Sigmoid colon (tissue), 7 donors: ENCODE data around the gene KRT80. TPM values are rescaled to one million over a fixed set of nuclear protein-coding genes. Genes with fewer than 3 reads are reported as not detected.

Experiments used
- DNase-seq: peaks from one replicate; pipeline ENCODE4 v3.0.0-alpha.2; 2019
- H3K27ac ChIP-seq, 4 donors: fragments of 200-600 bp; sonication (generic); one replicate each; pipeline ENCODE4 v1.5.1; 2016 to 2019; ENCODE audit warnings: mild to moderate bottlenecking in 1 of 4
- H3K27me3 ChIP-seq, 3 donors: fragments of 200-600 bp; sonication (generic); one replicate each; pipeline ENCODE4 v1.5.1; 2019; ENCODE audit warnings: mild to moderate bottlenecking in 1 of 3
- H3K36me3 ChIP-seq, 4 donors: fragments of 200-600 bp; sonication (generic); one replicate each; pipeline ENCODE4 v1.5.1; 2016 to 2019
- H3K4me1 ChIP-seq, 4 donors: fragments of 200-600 bp; sonication (generic); one replicate each; pipeline ENCODE4 v1.5.1; 2017 to 2019
- H3K4me3 ChIP-seq, 4 donors: fragments of 200-600 bp; sonication (generic); one replicate each; pipeline ENCODE4 v1.5.1; 2017 to 2019; ENCODE audit warnings: mild to moderate bottlenecking in 2 of 4, moderate library complexity in 1 of 4
- H3K9me3 ChIP-seq, 4 donors: fragments of 200-600 bp in 3 of 4; sonication (generic) in 3 of 4; one replicate each; pipeline versions ENCODE4 v1.5.1 to v1.6.1; 2013 to 2019
- EP300 ChIP-seq, 4 donors: sonication (generic); formaldehyde crosslinking; IDR thresholded peaks; one replicate each; pipeline ENCODE4 v1.6.1; 2017; ENCODE audit warnings: antibody characterized with exemption in 4 of 4
- POLR2A ChIP-seq, 2 donors: fragments of 450-650 bp; IDR thresholded peaks; one replicate each; pipeline ENCODE4 v1.6.1; 2016; ENCODE audit warnings: antibody characterized with exemption in 2 of 2, mild to moderate bottlenecking in 2 of 2, moderate library complexity in 2 of 2
- POLR2AphosphoS5 ChIP-seq, 4 donors: sonication (generic); formaldehyde crosslinking; IDR thresholded peaks; one replicate each; pipeline ENCODE4 v1.6.1; 2017; ENCODE audit warnings: antibody characterized with exemption in 4 of 4
- WGBS, 2 donors: extraction: QIAGEN DNeasy Blood & Tissue Kit; methylation state at CpG; one replicate each; pipeline ENCODE4 v1.1.7; 2013; 5-methylcytosine and 5-hydroxymethylcytosine counted together
- intact Hi-C: fragments of 100-400 bp; cut with DNase I; formaldehyde crosslinking; loops from one replicate; pipeline ENCODE4 v1.15.1; 2023
- polyA plus RNA-seq, 3 donors: library from polyadenylated mRNA; stranded (reverse); fragments of 200-250 nt; gene quantifications; one replicate each; pipeline ENCODE4 v1.2.3, GENCODE V29; 2013
- total RNA-seq, 4 donors: library from RNA; depleted of rRNA; stranded (reverse); fragments of >200 nt; gene quantifications; one replicate each; pipeline ENCODE4 v1.1.0, GENCODE V29; 2016
- TF ChIP-seq, protein P1 (sequence below), 4 experiments: fragments of 450-650 bp in 3 of 4; fragments of 200-600 bp in 1 of 4; IDR thresholded peaks; one replicate each; pipeline ENCODE4 v1.5.1; 2016 to 2019; ENCODE audit warnings: antibody characterized with exemption in 4 of 4, mild to moderate bottlenecking in 3 of 4, moderate library complexity in 2 of 4
- donor health status: healthy with polysubstance abuse.
- donor health status: Bipolar disorder and iron deficiency.
- donor health status: healthy.

The KRT80 gene
- total and polyA plus RNA-seq, 7 donors = under 0.01 to 0.34 TPM; not detected in 5

DNA sequence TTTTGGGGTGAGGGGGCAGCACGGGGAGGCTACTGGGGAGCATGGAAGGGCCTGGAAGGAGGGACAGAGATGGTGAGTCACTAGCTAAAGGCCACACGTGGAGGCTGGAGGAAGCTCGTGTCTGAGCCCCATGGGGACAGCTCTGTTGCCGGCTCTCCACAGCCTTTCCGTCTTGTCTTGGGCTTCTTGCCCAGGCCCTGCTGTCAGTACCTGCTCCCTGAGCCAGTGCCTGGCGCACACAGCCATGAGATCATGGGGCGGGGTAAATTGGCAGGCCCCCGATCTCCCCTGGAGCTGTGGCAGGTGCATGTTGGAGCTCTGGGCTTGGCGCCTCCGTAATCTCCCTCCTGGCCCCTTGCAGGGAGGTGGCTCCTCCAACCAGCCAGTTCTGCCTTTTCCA lies 16.1 kb upstream of the KRT80 start:
- intact Hi-C loops = no loop called here
- H3K4me1 ChIP-seq = peaks cover 0 to 21% (median 5%) of the 10 kb centered on the region in 4 donors
- TF ChIP-seq EP300 (IDR thresholded peaks at IDR 0.05) (no peak), POLR2AphosphoS5 (IDR thresholded peaks at IDR 0.05) (peak in 1 of 4 donors; percentile 60), POLR2A (IDR thresholded peaks at IDR 0.05) (no peak)
- DNase-seq = peak; percentile 75
- peak overlapping the region in 1 of 4 donors; percentile 2 for H3K27ac ChIP-seq
- H3K36me3 ChIP-seq = no peaks in the 10 kb centered on the region
- H3K9me3 ChIP-seq = no peaks in the 10 kb centered on the region
- H3K27me3 ChIP-seq = no peaks in the 10 kb centered on the region
- 11 to 51% methylated on average over 10 of the region's 10 CpGs for whole genome bisulfite sequencing, 2 donors
- no peak overlapping the region for H3K4me3 ChIP-seq

DNA sequence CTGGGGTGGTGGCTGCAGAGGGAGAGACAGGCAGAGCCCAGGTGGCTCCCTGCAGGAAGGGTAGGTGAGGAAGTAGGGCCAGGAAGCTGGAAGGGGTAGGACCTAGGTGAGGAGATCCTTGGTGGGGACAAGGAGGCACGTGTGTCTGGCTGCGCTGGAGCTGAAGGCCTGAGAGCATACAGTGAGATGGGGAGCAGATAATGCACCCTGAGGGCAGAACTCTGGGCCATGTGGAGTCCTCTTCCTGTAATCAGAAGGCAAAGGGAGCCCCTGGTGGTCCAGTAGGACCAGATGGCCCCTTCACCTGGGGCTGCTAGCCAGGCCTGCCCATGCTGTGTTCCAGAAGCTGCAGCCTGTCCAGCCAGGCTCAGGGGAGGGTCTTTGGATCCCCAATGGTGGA lies 15.3 kb upstream of the KRT80 start:
- TF ChIP-seq POLR2AphosphoS5 (IDR thresholded peaks at IDR 0.05) (no peak), EP300 (IDR thresholded peaks at IDR 0.05) (no peak), POLR2A (IDR thresholded peaks at IDR 0.05) (no peak)
- TF ChIP-seq, protein P1, sequence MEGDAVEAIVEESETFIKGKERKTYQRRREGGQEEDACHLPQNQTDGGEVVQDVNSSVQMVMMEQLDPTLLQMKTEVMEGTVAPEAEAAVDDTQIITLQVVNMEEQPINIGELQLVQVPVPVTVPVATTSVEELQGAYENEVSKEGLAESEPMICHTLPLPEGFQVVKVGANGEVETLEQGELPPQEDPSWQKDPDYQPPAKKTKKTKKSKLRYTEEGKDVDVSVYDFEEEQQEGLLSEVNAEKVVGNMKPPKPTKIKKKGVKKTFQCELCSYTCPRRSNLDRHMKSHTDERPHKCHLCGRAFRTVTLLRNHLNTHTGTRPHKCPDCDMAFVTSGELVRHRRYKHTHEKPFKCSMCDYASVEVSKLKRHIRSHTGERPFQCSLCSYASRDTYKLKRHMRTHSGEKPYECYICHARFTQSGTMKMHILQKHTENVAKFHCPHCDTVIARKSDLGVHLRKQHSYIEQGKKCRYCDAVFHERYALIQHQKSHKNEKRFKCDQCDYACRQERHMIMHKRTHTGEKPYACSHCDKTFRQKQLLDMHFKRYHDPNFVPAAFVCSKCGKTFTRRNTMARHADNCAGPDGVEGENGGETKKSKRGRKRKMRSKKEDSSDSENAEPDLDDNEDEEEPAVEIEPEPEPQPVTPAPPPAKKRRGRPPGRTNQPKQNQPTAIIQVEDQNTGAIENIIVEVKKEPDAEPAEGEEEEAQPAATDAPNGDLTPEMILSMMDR (IDR thresholded peaks at IDR 0.05) = no peak
- Histone ChIP-seq H3K4me3 (no peak overlapping the region), H3K4me1 (peaks cover 0 to 29% (median 5%) of the 10 kb centered on the region in 4 donors), H3K27me3 (no peaks in the 10 kb centered on the region), H3K27ac (no peak overlapping the region), H3K9me3 (no peaks in the 10 kb centered on the region), H3K36me3 (no peaks in the 10 kb centered on the region)
- peak; percentile 50 for DNase-seq
- intact Hi-C loops = no loop called here
- 87 to 88% methylated on average over 2 of the region's 2 CpGs for whole genome bisulfite sequencing, 2 donors

DNA sequence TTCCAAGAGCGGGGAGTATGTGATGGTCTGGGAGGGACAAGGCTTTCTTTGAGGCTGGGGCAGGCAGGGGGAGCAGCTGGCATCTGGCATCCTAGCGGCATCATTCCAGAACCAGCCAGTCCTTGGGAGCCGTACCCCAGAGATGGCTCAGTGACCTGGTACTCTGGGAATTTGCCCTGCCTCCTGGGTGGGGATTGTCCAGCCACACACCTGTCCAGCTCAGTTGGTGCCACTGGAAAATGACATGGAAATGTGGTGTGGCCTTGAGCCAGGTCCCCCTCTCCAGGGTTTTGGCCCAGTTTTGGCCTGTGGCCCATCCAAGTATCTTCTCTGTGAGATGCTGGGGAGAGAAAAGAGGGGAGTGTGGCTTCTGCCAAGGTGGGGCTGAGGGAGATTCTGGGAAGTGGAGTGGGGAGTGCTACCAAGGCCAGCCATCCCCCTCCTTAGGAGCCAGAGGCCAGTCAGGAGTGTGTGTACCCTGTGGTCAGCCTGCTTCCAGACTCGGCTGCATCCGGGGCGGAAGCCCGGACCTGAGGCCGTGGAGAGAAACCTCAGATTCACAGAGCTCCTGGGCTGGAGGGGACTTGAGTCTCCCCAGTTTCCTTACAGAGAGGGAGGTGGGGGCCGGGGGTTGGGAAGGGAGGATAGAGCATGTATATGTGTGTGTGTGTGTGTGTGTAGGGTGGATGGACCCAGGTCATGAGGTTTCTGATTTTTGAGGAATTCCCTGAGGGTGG lies 14.7 kb upstream of the KRT80 start:
- Histone ChIP-seq H3K27ac (no peak overlapping the region), H3K4me1 (peaks cover 0 to 30% (median 5%) of the 10 kb centered on the region in 4 donors), H3K27me3 (no peaks in the 10 kb centered on the region), H3K36me3 (no peaks in the 10 kb centered on the region), H3K9me3 (no peaks in the 10 kb centered on the region), H3K4me3 (no peak overlapping the region)
- peak; percentile 54 for DNase-seq
- intact Hi-C loops = no loop called here
- 80 to 89% methylated on average over 9 of the region's 9 CpGs for WGBS, 2 donors
- TF ChIP-seq, protein P1 (IDR thresholded peaks at IDR 0.05) = no peak
- TF ChIP-seq EP300 (IDR thresholded peaks at IDR 0.05) = no peak
- TF ChIP-seq POLR2AphosphoS5 (IDR thresholded peaks at IDR 0.05) = no peak
- no peak for TF ChIP-seq POLR2A (IDR thresholded peaks at IDR 0.05)

DNA sequence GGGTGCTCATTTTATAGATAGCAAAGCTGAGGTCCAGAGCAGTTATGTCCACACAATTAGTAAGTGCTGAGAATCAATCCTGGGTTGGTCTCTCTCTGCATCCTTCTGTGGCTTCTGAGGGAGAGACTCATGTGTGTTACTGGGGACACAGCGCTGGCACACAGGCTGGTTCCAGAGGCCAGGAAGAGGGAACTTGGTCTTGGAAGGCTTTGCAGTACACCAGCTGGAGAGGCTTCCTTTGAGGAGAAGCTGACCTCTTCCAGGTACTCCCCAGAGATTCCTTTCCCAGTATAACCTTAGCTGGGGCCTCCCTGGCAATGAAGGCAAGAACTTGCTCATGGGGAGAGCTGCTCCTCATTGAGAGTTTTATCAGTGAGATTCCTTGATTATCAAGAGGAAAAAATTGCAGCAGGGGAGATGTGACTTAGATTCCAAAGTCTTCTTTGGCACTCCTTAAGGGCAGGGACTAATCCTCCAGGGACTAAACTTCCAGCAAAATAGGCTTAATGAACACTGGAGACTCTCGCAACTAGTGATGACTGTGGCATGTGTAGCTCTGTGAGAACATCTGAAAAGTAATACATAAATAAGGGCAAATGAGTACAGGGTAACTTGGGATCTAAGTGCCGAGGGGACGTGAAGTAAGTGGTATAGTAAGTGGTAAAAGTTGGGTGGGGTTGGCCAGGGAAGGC lies 13.9 kb upstream of the KRT80 start:
- Histone ChIP-seq H3K4me1 (peaks cover 0 to 30% (median 5%) of the 10 kb centered on the region in 4 donors), H3K27me3 (no peaks in the 10 kb centered on the region), H3K9me3 (no peaks in the 10 kb centered on the region), H3K36me3 (no peaks in the 10 kb centered on the region), H3K4me3 (no peak overlapping the region), H3K27ac (no peak overlapping the region)
- WGBS, 2 donors = 53 to 86% methylated on average over 4 of the region's 4 CpGs
- TF ChIP-seq, protein P1 (IDR thresholded peaks at IDR 0.05) = no peak
- no peak for TF ChIP-seq POLR2AphosphoS5 (IDR thresholded peaks at IDR 0.05)
- TF ChIP-seq POLR2A (IDR thresholded peaks at IDR 0.05) = no peak
- TF ChIP-seq EP300 (IDR thresholded peaks at IDR 0.05) = no peak
- intact Hi-C loops = no loop called here
- DNase-seq = peak; percentile 26

DNA sequence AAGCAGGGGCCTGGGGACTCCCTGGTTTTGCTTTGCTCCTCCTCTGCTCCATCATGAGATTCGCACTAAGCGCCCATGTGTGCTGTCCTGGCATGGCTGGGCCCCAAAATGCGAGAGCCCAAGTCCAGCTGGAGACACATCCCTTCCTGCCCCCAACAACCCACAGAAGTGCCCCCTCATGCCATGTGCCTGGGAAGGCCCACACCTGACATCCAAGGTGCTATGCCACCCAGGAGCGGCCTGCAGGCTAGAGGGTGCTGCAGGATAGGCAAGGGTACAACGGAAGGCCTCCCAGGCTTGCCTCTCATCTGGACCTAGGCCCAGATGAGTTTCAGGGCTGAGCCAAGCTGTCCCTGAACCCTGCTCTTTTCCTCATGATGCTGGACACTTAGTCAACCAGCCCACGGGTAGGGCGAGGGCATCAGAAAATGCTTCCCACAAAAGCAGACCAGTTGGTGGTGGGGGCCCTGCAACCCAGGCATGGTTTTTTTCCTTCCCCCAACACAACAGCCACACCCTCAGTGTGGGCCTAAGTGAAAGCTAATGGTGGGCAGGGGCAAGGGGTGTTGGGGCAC lies 13.2 kb upstream of the KRT80 start:
- Histone ChIP-seq H3K36me3 (no peaks in the 10 kb centered on the region), H3K27ac (no peak overlapping the region), H3K9me3 (no peaks in the 10 kb centered on the region), H3K4me1 (peaks cover 0 to 30% (median 5%) of the 10 kb centered on the region in 4 donors), H3K27me3 (no peaks in the 10 kb centered on the region), H3K4me3 (no peak overlapping the region)
- peak; percentile 30 for DNase-seq
- intact Hi-C loops = no loop called here
- 89 to 90% methylated on average over 7 of the region's 7 CpGs for WGBS, 2 donors
- TF ChIP-seq, protein P1 (IDR thresholded peaks at IDR 0.05) = no peak
- no peak for TF ChIP-seq EP300 (IDR thresholded peaks at IDR 0.05)
- no peak for TF ChIP-seq POLR2AphosphoS5 (IDR thresholded peaks at IDR 0.05)
- TF ChIP-seq POLR2A (IDR thresholded peaks at IDR 0.05) = no peak
